ENCODE results near the gene TAX1BP1.

Gene TAX1BP1

DNA sequence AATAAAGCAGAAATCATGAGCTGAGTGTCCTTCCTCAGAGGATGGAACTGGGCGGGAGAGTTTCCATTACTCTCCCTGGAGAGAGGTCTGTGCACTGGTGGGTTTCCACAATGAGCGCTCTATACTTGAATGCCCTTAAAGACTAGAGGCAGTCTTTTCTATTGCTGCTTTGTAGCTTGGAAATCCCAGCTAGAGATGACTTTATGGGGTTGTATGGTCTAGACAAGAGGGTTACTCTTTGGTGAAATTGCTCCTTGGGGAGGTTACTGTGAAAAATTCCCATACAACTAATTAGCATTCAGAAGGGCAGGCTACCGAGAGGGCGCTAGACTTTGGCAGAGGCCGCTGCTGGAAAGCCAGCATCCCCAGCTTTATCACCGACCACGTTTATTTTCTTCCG, 136.8 kb downstream of the TAX1BP1 start:
- Histone ChIP-seq H3K9me3 (ENCODE audit: control insufficient read depth, insufficient read depth, low read length) (no peaks in the 10 kb centered on the region), H3K4me1 (ENCODE audit: insufficient read depth, low read length) (no peaks in the 10 kb centered on the region), H3K9ac (ENCODE audit: low read depth, low read length) (no peak overlapping the region), H3K36me3 (ENCODE audit: insufficient read depth, low read length) (no peaks in the 10 kb centered on the region; the same call in 1 of the 2 replicates)
